NCI-H774 (cell line): Measurements from ENCODE around the gene CDKN1B.

Experiments
- DNase-seq: peaks from one replicate; lab custom pipeline; 2025; lab: John Stamatoyannopoulos, UW

The CDKN1B gene

GRCh38 chr12:12701457-12701856 lies 15.7 kb upstream of the CDKN1B start:
- DNase-seq: no peak

GRCh38 chr12:12704593-12705230 lies 12.5 kb upstream of the CDKN1B start:
- DNase-seq: peak; percentile 62

- DNase-seq: no peak
Measured at GRCh38 chr12:12705838-12706520, 11.2 kb upstream of the CDKN1B start.

DNA sequence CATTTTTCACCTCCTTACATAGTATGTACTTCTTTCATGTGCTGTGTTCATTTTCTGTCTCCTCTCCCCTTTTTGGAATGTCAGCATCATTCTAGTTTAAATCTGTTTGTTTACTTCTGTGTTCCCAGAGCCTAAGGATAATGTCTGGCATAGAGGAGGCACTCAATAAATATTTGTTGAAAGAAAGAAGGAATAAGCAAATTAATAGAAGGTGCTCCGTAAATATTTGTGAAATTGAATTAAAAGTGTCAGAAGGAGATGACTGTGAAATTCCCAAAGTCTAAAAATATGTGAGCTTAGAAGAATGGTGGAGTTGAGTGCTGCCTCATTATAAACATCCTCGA lies 3.3 kb upstream of the CDKN1B start:
- no peak for DNase-seq

- DNase-seq: no peak
Measured at GRCh38 chr12:12714276-12715021, 2.7 kb upstream of the CDKN1B start.

GRCh38 chr12:12715128-12715458 lies 2.1 kb upstream of the CDKN1B start:
- DNase-seq: no peak

- DNase-seq: no peak
Measured at GRCh38 chr12:12715459-12716150, 1.6 kb upstream of the CDKN1B start.

DNA sequence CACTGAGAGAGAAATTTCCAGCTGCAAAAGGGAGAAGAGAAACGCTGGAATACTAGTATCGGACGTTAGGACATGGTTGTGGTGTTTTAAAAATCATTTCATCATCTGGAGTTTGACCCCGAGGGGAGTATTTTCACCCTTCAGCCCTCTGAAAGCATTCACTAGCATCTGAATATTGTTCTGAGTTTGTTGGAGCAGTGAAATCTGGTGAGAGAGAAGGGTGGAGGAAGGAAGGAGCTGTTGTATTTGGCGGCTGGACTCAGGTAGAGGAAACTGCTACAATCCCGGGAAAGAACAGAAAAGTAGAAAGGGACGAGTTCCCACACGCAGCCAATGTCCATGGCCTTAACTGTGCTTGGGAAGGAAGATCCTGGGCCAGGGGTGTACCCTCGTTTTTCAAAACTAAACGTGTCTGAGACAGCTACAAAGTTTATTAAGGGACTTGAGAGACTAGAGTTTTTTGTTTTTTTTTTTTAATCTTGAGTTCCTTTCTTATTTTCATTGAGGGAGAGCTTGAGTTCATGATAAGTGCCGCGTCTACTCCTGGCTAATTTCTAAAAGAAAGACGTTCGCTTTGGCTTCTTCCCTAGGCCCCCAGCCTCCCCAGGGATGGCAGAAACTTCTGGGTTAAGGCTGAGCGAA lies 896 bp upstream of the CDKN1B start:
- no peak for DNase-seq

DNA sequence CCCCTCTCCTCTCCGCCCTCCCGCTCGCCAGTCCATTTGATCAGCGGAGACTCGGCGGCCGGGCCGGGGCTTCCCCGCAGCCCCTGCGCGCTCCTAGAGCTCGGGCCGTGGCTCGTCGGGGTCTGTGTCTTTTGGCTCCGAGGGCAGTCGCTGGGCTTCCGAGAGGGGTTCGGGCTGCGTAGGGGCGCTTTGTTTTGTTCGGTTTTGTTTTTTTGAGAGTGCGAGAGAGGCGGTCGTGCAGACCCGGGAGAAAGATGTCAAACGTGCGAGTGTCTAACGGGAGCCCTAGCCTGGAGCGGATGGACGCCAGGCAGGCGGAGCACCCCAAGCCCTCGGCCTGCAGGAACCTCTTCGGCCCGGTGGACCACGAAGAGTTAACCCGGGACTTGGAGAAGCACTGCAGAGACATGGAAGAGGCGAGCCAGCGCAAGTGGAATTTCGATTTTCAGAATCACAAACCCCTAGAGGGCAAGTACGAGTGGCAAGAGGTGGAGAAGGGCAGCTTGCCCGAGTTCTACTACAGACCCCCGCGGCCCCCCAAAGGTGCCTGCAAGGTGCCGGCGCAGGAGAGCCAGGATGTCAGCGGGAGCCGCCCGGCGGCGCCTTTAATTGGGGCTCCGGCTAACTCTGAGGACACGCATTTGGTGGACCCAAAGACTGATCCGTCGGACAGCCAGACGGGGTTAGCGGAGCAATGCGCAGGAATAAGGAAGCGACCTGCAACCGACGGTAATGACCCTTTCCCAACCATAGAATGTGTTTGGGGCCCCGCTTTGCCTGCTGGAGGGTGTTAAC lies 615 bp downstream of the CDKN1B start:
- no peak for DNase-seq

DNA sequence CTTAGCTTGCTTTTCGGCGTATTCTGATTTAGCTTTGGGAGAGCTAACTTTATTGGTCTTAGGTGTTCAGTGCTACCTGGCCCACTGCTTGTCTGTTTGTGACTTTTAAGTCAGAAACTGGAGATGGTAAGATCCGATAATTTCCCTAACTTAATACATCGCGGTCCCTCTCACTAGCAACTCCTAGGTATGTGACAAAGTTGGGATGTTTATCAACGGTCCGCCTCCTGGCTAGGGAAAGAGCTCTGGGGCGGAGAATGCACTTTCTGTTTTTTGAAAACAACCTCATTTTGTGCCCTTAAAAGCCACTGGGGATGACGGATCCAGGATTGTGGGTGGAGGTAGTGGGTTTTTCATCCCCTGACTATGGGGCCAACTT lies 1.2 kb downstream of the CDKN1B start:
- no peak for DNase-seq

GRCh38 chr12:12718853-12719252 lies 1.7 kb downstream of the CDKN1B start:
- DNase-seq: no peak

DNA sequence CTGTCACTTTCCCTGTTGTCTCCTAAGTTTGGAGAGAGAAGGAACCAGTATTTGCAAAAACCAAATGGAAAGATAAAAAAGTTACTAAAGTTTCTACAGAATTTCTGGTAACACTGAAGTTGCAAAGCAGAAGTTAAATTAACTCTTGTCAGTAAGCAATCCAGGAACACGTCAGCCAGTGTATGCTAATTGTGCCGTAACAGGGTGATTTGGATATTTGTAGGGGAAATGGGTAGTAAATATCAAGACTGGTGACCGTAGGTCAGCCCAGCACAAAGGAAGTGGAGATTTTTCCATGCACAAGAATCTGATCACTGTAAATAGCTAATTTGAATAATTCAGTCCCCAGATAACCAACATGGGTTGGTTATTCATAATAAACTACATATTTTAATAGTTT lies 2.3 kb downstream of the CDKN1B start:
- no peak for DNase-seq

DNA sequence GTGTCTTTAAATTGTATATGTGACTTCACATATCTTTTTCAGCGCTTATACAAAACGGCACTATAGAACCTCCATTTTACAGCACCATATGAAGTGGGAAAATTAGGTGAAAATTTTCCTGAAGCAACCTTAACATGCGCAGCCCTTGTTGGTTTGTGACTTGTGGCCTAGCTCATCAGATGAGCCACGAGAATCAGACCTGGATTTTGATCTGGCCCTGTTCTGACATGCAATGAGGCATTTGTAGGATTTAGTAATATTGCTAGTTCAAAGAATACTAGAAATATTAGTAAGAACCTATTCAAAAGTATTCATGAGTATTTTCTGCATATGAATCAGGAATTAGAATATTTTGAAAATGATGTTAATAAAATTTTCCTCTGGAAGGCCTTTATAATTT lies 2.9 kb downstream of the CDKN1B start:
- no peak for DNase-seq

DNA sequence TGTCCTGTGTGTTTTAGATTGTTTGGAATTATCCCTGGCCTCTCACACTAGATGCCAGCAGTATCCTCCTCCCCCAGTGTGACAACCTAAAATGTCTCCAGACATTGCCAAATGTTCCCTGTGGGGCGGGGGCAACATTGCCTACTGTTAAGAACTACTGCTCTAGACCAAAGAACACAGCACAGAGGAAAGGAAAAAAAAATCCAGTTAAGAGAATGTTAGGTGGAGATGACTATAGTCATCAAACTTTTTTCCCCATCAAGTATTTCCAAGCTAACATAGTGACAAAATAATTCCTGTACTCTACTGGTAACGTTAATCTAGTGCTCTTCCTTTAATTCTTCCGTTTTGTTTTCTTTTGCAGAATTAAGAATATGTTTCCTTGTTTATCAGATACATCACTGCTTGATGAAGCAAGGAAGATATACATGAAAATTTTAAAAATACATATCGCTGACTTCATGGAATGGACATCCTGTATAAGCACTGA lies 3.5 kb downstream of the CDKN1B start:
- DNase-seq: no peak

GRCh38 chr12:12721176-12721751 lies 4.1 kb downstream of the CDKN1B start:
- no peak for DNase-seq

GRCh38 chr12:12721814-12722434 lies 4.8 kb downstream of the CDKN1B start:
- DNase-seq: no peak

DNA sequence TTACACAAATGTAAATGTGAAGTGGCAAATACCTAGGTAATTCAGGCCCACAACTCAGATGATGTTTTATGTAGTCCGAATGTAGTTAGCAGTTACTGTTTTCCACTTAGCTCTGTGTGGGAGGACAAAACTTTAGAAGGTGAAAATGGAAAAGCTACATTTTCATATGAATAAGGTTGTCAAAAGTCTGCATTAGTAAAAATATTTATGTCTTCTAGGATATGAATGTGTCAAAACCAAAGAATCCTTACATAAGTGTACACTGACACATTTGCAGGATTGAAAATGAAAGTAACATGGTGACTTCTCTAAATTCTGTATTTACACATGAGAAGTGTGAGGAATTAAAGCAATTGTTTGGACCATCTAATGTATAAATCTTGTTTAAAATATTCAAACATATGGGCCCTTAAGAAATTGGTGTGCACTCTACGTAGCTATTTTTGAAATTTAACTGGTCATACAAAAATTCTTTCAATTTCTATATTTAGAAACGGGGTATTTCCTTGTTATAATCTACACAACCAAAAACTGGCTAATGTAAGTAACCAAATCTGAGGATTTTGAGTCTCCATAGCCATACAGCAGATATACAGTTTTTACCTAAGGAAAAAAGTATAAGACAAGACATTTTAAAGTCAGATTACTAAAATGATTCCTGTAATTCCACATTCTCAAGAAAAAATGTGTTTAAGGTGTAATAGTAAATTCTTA lies 5.4 kb downstream of the CDKN1B start:
- DNase-seq: no peak

- no peak for DNase-seq
Measured at GRCh38 chr12:12723149-12723680, 6.0 kb downstream of the CDKN1B start.

DNA sequence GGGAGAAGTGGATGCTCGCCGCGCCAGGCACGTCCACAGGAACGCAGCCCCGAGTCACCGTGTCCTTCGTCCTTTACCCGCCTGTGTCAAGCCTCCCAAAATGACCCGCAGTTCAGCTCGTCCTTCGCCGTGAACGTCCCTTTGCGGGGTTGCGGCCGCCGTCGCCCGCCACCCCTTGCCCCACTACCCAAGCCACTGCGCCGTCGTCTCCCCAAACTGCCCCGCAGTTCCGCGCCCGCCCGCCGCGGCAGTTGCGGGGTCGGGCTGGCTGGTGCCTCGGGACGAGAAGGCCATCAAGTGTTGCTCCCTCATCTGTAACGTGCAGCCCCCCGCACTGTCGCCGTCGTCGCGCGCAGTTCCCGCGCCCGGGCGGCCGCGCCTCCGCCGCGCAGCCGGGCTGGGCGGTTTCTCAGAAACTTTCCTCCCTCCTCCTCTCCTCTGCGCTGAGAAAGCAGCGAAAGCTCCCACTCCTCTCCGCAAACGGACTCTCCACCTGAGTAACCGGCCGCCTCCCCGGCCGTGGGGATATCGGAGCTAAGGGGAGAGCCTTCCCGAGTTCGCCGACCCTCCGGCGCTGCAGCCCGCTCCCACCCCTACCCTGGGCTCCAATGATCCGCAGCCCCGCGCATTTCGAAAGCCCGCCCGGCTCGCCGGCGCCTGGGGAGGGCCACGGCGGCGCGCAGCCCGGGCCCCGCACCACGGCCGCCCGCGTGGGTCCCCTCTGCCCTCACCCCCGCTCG lies 6.7 kb downstream of the CDKN1B start:
- DNase-seq: no peak
